PC-3 (cell line): ENCODE results near the gene FRAT2. TPM values are rescaled to one million over a fixed set of nuclear protein-coding genes. Genes with fewer than 3 reads are reported as not detected.

Experiments used
- ATAC-seq: fragments of 200-7000 bp; cut with Tn5 transposase; 2 replicates; pipeline ENCODE4 v1.9.1; 2020; ENCODE audit warnings: mild to moderate bottlenecking, moderate library complexity
- BruUV-seq: library from RNA; stranded (reverse); fragments of 400-500 nt; replicated peaks from 2 replicates; lab custom pipeline; 2021; lab: Mats Ljungman, UMichigan
- CTCF ChIA-PET: fragments of 300-600 bp; sonication (Branson Sonifier 250); formaldehyde crosslinking; loops from one replicate; lab custom pipeline; 2022; ENCODE audit warnings: antibody characterized with exemption; lab: Charles Lee
- POLR2A ChIA-PET: fragments of 300-600 bp; sonication (Branson Sonifier 250); formaldehyde crosslinking; loops from one replicate; lab custom pipeline; 2022; ENCODE audit warnings: antibody characterized with exemption; ENCODE audit not compliant: unreplicated experiment; lab: Charles Lee
- DNase-seq: peaks from one replicate; pipeline ENCODE4 v3.0.0-alpha.2; 2015
- H2AFZ ChIP-seq: fragments of 300-600 bp; sonication (generic); 2 replicates; pipeline ENCODE4 v1.6.0; 2016; ENCODE audit warnings: antibody characterized with exemption, low read length
- H3F3A ChIP-seq: fragments of 300-600 bp; sonication (generic); one replicate; pipeline ENCODE4 v1.6.0; 2017; ENCODE audit warnings: antibody characterized with exemption, low read length, control low read depth, mild to moderate bottlenecking; ENCODE audit not compliant: unreplicated experiment
- H3K27ac ChIP-seq: fragments of 300-600 bp; sonication (generic); 2 replicates; pipeline ENCODE4 v1.5.1; 2016; ENCODE audit warnings: mild to moderate bottlenecking, low read length
- H3K27me3 ChIP-seq: fragments of 300-600 bp; sonication (generic); 2 replicates; pipeline ENCODE4 v1.6.1; 2016; ENCODE audit warnings: low read length, mixed read lengths
- H3K36me3 ChIP-seq: fragments of 300-600 bp; sonication (generic); 2 replicates; pipeline ENCODE4 v1.6.1; 2016; ENCODE audit warnings: low read depth, mixed run types, low read length, mixed read lengths
- H3K4me1 ChIP-seq: fragments of 300-600 bp; sonication (generic); 2 replicates; pipeline ENCODE4 v1.5.1; 2016; ENCODE audit warnings: low read length; ENCODE audit not compliant: insufficient read depth
- H3K4me2 ChIP-seq: fragments of 300-600 bp; sonication (generic); 2 replicates; pipeline ENCODE4 v1.6.0; 2016; ENCODE audit warnings: low read length
- H3K4me3 ChIP-seq: fragments of 300-600 bp; sonication (generic); 2 replicates; pipeline ENCODE4 v1.5.1; 2016; ENCODE audit warnings: mild to moderate bottlenecking, low read length, mixed read lengths
- H3K79me2 ChIP-seq: fragments of 300-600 bp; sonication (generic); 2 replicates; pipeline ENCODE4 v1.6.1; 2017; ENCODE audit warnings: low read length, mixed read lengths
- H3K9ac ChIP-seq: fragments of 300-600 bp; sonication (generic); 2 replicates; pipeline ENCODE4 v1.6.0; 2016; ENCODE audit warnings: mild to moderate bottlenecking, low read length
- H3K9me2 ChIP-seq: fragments of 300-600 bp; sonication (generic); replicated peaks from 2 replicates; pipeline ENCODE4 v1.6.1; 2016; ENCODE audit warnings: mixed run types, low read length, mixed read lengths
- H3K9me3 ChIP-seq: fragments of 300-600 bp; sonication (generic); 2 replicates; pipeline ENCODE4 v1.6.1; 2016; ENCODE audit warnings: low read length, mixed read lengths
- H4K20me1 ChIP-seq: fragments of 300-600 bp; sonication (generic); 2 replicates; pipeline ENCODE4 v1.6.1; 2016; ENCODE audit warnings: low read length, mixed read lengths
- EZH2 ChIP-seq: fragments of 300-600 bp; sonication (generic); IDR thresholded peaks from one replicate; pipeline ENCODE4 v1.6.1; 2017; ENCODE audit warnings: antibody characterized with exemption, mild to moderate bottlenecking, low read length; ENCODE audit not compliant: unreplicated experiment
- EZH2phosphoT487 ChIP-seq: fragments of 300-600 bp; sonication (generic); IDR thresholded peaks from 2 replicates; pipeline ENCODE4 v1.6.1; 2018; ENCODE audit warnings: mild to moderate bottlenecking, antibody characterized with exemption, low read length, borderline replicate concordance
- intact Hi-C: fragments of 100-400 bp; cut with micrococcal nuclease; formaldehyde crosslinking; loops from 2 replicates; pipeline ENCODE4 v1.9.0; 2023
- total RNA-seq: library from RNA; depleted of rRNA; stranded (reverse); fragments of >200 nt; gene quantifications from 2 replicates; pipeline ENCODE4 v1.2.3, GENCODE V29; 2014
- TF ChIP-seq, protein P1 (sequence below): fragments of 300-600 bp; sonication (generic); conservative IDR thresholded peaks from 2 replicates; pipeline ENCODE4 v1.5.1; 2017; ENCODE audit warnings: antibody characterized with exemption, low read depth, mild to moderate bottlenecking, low read length

Gene FRAT2
- total RNA-seq, 1 experiment from 2014 or later = 19.2 TPM

DNA sequence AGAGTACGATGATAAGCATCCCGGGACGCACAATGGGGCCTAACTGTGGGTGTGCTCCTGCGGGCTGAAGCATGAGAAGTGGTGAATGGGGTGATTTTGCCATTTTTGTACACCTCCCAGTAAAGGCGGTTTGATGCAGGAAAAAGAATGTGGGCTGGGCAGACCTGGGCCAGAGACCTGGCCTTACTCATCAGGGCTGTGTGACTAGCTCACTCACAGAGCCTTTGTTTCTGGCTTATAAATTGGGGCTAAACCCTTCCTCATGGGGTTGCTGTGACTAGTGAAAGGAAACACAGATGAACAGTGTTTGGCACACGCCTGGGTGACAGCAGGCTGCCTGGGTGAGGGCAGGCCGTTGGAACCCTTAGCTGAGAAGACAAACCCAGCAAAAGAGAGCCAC lies 48.6 kb upstream of the FRAT2 start:
- Histone ChIP-seq H3F3A (no peaks in the 10 kb centered on the region), H2AFZ (no peak overlapping the region), H3K27ac (no peak overlapping the region), H3K9me3 (no peaks in the 10 kb centered on the region), H3K4me3 (no peak overlapping the region), H3K9me2 (no peaks in the 10 kb centered on the region), H3K27me3 (no peaks in the 10 kb centered on the region), H3K9ac (no peak overlapping the region), H3K36me3 (peaks cover 12% of the 10 kb centered on the region; the same call in 1 of the 2 replicates), H3K4me1 (no peaks in the 10 kb centered on the region), H3K4me2 (no peak overlapping the region), H4K20me1 (no peaks in the 10 kb centered on the region), H3K79me2 (no peaks in the 10 kb centered on the region)
- POLR2A ChIA-PET = no interaction called here
- DNase-seq = no peak
- CTCF ChIA-PET = no interaction called here
- intact Hi-C loops = no loop called here
- no TSS peak for BruUV-seq
- no peak for ATAC-seq
- TF ChIP-seq, protein P1, sequence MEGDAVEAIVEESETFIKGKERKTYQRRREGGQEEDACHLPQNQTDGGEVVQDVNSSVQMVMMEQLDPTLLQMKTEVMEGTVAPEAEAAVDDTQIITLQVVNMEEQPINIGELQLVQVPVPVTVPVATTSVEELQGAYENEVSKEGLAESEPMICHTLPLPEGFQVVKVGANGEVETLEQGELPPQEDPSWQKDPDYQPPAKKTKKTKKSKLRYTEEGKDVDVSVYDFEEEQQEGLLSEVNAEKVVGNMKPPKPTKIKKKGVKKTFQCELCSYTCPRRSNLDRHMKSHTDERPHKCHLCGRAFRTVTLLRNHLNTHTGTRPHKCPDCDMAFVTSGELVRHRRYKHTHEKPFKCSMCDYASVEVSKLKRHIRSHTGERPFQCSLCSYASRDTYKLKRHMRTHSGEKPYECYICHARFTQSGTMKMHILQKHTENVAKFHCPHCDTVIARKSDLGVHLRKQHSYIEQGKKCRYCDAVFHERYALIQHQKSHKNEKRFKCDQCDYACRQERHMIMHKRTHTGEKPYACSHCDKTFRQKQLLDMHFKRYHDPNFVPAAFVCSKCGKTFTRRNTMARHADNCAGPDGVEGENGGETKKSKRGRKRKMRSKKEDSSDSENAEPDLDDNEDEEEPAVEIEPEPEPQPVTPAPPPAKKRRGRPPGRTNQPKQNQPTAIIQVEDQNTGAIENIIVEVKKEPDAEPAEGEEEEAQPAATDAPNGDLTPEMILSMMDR = no peak
- TF ChIP-seq EZH2 = no peak
- no peak for TF ChIP-seq EZH2phosphoT487

DNA sequence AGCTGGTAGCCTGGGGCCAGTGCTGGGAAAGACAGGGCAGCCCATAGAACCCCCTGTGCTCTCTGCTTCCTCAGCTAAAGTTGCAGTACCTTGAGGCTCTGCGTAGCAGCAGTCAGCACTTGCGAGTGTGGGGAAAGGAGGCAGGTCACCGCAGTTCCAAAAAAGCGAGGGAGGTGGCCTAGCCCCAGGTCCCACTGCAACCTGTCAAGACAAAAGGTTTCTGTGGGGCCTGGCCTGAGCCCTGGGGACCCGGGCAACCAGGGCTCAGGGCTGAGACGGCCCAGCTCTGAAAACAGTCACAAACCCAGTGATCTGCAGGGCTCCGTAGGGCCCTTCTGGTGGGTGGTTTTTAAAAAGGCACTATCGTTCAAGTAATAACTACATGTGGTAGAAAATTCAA lies 47.1 kb upstream of the FRAT2 start:
- DNase-seq = no peak
- Histone ChIP-seq H4K20me1 (no peaks in the 10 kb centered on the region), H3K4me3 (no peak overlapping the region), H3K9me2 (no peaks in the 10 kb centered on the region), H3K79me2 (no peaks in the 10 kb centered on the region), H3K9ac (no peak overlapping the region), H3K27me3 (no peaks in the 10 kb centered on the region), H3K36me3 (peaks cover 10% of the 10 kb centered on the region; the same call in 1 of the 2 replicates), H3K9me3 (no peaks in the 10 kb centered on the region), H3K4me1 (no peaks in the 10 kb centered on the region), H3F3A (no peaks in the 10 kb centered on the region), H3K4me2 (no peak overlapping the region), H2AFZ (no peak overlapping the region), H3K27ac (no peak overlapping the region)
- intact Hi-C loops = no loop called here
- CTCF ChIA-PET = no interaction called here
- POLR2A ChIA-PET = no interaction called here
- ATAC-seq = no peak
- no TSS peak for BruUV-seq
- no peak for TF ChIP-seq EZH2phosphoT487
- TF ChIP-seq, protein P1 = no peak
- no peak for TF ChIP-seq EZH2

DNA sequence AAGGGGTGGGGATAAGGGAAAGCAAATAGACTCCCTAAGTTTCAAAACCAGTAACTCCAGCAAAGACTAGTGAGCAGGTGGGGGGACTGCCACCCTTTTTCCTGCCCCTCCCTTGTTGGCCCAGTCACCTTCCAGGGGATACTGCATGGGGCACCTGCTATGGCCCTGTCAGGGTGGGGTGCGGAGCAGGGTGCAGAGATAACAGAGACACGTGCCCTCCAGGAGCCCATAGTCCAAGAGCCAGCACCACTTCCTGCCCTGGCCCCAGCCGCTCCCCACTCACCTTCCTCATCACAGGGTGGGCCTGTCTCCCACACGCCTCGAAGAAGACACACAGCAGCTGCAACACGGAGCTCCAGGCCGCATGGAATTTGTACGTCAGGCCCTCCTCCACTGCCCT lies 46.0 kb upstream of the FRAT2 start:
- no peak overlapping the region for H3K27ac ChIP-seq
- no peaks in the 10 kb centered on the region for H3F3A ChIP-seq
- ChIA-PET CTCF (no interaction called here), POLR2A (no interaction called here)
- no TSS peak for BruUV-seq
- no peaks in the 10 kb centered on the region for H3K4me1 ChIP-seq
- H3K9me3 ChIP-seq = no peaks in the 10 kb centered on the region
- H3K27me3 ChIP-seq = no peaks in the 10 kb centered on the region
- no peaks in the 10 kb centered on the region for H4K20me1 ChIP-seq
- no peak for DNase-seq
- no peaks in the 10 kb centered on the region for H3K79me2 ChIP-seq
- no peak overlapping the region for H3K9ac ChIP-seq
- TF ChIP-seq EZH2 = no peak
- TF ChIP-seq EZH2phosphoT487 = no peak
- TF ChIP-seq, protein P1 = no peak
- H2AFZ ChIP-seq = no peak overlapping the region
- H3K36me3 ChIP-seq = peaks cover 5% of the 10 kb centered on the region; the same call in 1 of the 2 replicates
- ATAC-seq = no peak
- no peak overlapping the region for H3K4me2 ChIP-seq
- intact Hi-C loops = no loop called here
- H3K4me3 ChIP-seq = no peak overlapping the region
- H3K9me2 ChIP-seq = no peaks in the 10 kb centered on the region
